SK-N-SH (cell line): ENCODE results near the gene MRPL1. TPM values are rescaled to one million over a fixed set of nuclear protein-coding genes. Genes with fewer than 3 reads are reported as not detected.

ENCODE experiments used
- CTCF ChIA-PET: fragments of 300-600, 350-600 bp; formaldehyde crosslinking; extraction: SDS; loops from one replicate; lab custom pipeline; 2021; lab: Yijun Ruan, JAX
- POLR2A ChIA-PET: fragments of 350-600 bp; sonication (Branson Sonifier 250); formaldehyde crosslinking; extraction: SDS; loops from one replicate; lab custom pipeline; 2020; ENCODE audit warnings: antibody characterized with exemption, inconsistent platforms; lab: Yijun Ruan, JAX
- DNase-seq: peaks from one replicate; pipeline ENCODE4 v3.0.0; 2012
- H2AFZ ChIP-seq: fragments of 200-600 bp; sonication (generic); 2 replicates; pipeline ENCODE4 v1.8.1; 2016; ENCODE audit warnings: antibody characterized with exemption, mild to moderate bottlenecking, low read depth
- H3F3A ChIP-seq: fragments of 200-600 bp; sonication (generic); replicated peaks from 2 replicates; pipeline ENCODE3; 2016; ENCODE audit warnings: antibody characterized with exemption, mild to moderate bottlenecking; ENCODE audit not compliant: insufficient read depth
- H3K27ac ChIP-seq, 2 experiments: fragments of 200-500 bp in 1 of 2; fragments of 200-600 bp in 1 of 2; sonication (Bioruptor generic) in 1 of 2; sonication (generic), shearing (Covaris generic) in 1 of 2; 2 replicates each; pipeline versions ENCODE4 v1.5.1 to v1.6.1; 2014 to 2016; ENCODE audit warnings: low read depth in 2 of 2, inconsistent platforms in 1 of 2, low read length in 1 of 2, mild to moderate bottlenecking in 1 of 2, mixed read lengths in 1 of 2
- H3K27me3 ChIP-seq: fragments of 200-600 bp; sonication (generic), shearing (Covaris generic); 2 replicates; pipeline ENCODE4 v1.6.1; 2016; ENCODE audit warnings: mixed run types; ENCODE audit not compliant: insufficient read depth
- H3K36me3 ChIP-seq, 2 experiments: fragments of 200-500 bp in 1 of 2; fragments of 200-600 bp in 1 of 2; sonication (Bioruptor generic) in 1 of 2; sonication (generic) in 1 of 2; replicated peaks in 1 of 2; 2 replicates each; pipeline versions ENCODE3 to v1.5.1; 2014 to 2016; ENCODE audit warnings: low read length in 1 of 2, mild to moderate bottlenecking in 1 of 2; ENCODE audit not compliant: insufficient read depth in 2 of 2, control insufficient read depth in 1 of 2
- H3K4me1 ChIP-seq, 2 experiments: fragments of 200-500 bp in 1 of 2; fragments of 200-600 bp in 1 of 2; sonication (Bioruptor generic) in 1 of 2; sonication (generic), shearing (Covaris generic) in 1 of 2; 2 replicates each; pipeline versions ENCODE4 v1.5.1 to v1.6.1; 2014 to 2016; ENCODE audit warnings: low read depth in 1 of 2, low read length in 1 of 2, mixed run types in 1 of 2; ENCODE audit not compliant: insufficient read depth in 2 of 2, control insufficient read depth in 1 of 2
- H3K4me2 ChIP-seq: fragments of 200-600 bp; sonication (generic), shearing (Covaris generic); 2 replicates; pipeline ENCODE4 v1.6.1; 2017; ENCODE audit warnings: mixed run types
- H3K4me3 ChIP-seq, 2 experiments: fragments of 200-500 bp in 1 of 2; fragments of 200-600 bp in 1 of 2; sonication (Bioruptor generic) in 1 of 2; sonication (generic), shearing (Covaris generic) in 1 of 2; 2 replicates each; pipeline versions ENCODE4 v1.5.1 to v1.8.1; 2014 to 2016; ENCODE audit warnings: low read depth in 2 of 2, inconsistent platforms in 1 of 2, low read length in 1 of 2, mild to moderate bottlenecking in 1 of 2, mixed read lengths in 1 of 2, moderate library complexity in 1 of 2
- H3K79me2 ChIP-seq: fragments of 200-600 bp; sonication (generic); 2 replicates; pipeline ENCODE4 v1.8.1; 2017; ENCODE audit warnings: mild to moderate bottlenecking; ENCODE audit not compliant: insufficient read depth
- H3K9ac ChIP-seq: fragments of 200-600 bp; sonication (generic); 2 replicates; pipeline ENCODE4 v1.6.1; 2017; ENCODE audit warnings: mixed run types
- H3K9me2 ChIP-seq: fragments of 200-600 bp; sonication (generic); 2 replicates; pipeline ENCODE4 v1.6.1; 2017; ENCODE audit warnings: mixed run types
- H3K9me3 ChIP-seq: fragments of 200-600 bp; sonication (generic); 2 replicates; pipeline ENCODE4 v1.6.1; 2017; ENCODE audit warnings: mixed run types, mild to moderate bottlenecking, moderate library complexity
- H4K20me1 ChIP-seq: fragments of 200-600 bp; sonication (generic); 2 replicates; pipeline ENCODE4 v1.6.1; 2017; ENCODE audit warnings: mild to moderate bottlenecking, mixed run types; ENCODE audit not compliant: insufficient read depth
- CHD2 ChIP-seq: fragments of 150-350 bp; IDR thresholded peaks from 2 replicates; pipeline ENCODE4 v1.6.1; 2018; ENCODE audit warnings: low read length; ENCODE audit not compliant: partially characterized antibody
- EP300 ChIP-seq, 2 experiments: IDR thresholded peaks; 2 replicates each; pipeline versions ENCODE4 v1.4.0 to v1.6.1; 2012; ENCODE audit warnings: borderline replicate concordance in 1 of 2, low read depth in 1 of 2, low read length in 1 of 2
- FOSL2 ChIP-seq: IDR thresholded peaks from 2 replicates; pipeline ENCODE4 v1.4.0; 2012; ENCODE audit warnings: low read depth, mild to moderate bottlenecking, moderate library complexity, borderline replicate concordance
- GABPA ChIP-seq: IDR thresholded peaks from 2 replicates; pipeline ENCODE4 v1.4.0; 2012; ENCODE audit warnings: low read depth, mild to moderate bottlenecking
- GATA2 ChIP-seq: sonication (generic); formaldehyde crosslinking; IDR thresholded peaks from 2 replicates; pipeline ENCODE4 v1.5.0; 2020; ENCODE audit warnings: mild to moderate bottlenecking, missing genetic modification reagents
- JUND ChIP-seq: IDR thresholded peaks from 2 replicates; pipeline ENCODE4 v1.4.0; 2012
- MXI1 ChIP-seq: IDR thresholded peaks from 2 replicates; pipeline ENCODE4 v1.6.1; 2012; ENCODE audit warnings: mild to moderate bottlenecking, low read depth, low read length, improper control_type of control experiment
- NFIC ChIP-seq: IDR thresholded peaks from 2 replicates; pipeline ENCODE4 v1.4.0; 2012; ENCODE audit warnings: borderline replicate concordance
- NRF1 ChIP-seq: IDR thresholded peaks from 2 replicates; pipeline ENCODE4 v1.6.1; 2012; ENCODE audit warnings: low read depth, mild to moderate bottlenecking, low read length
- PBX3 ChIP-seq: IDR thresholded peaks from 2 replicates; pipeline ENCODE4; 2012
- RCOR1 ChIP-seq: fragments of 150-350 bp; IDR thresholded peaks from 2 replicates; pipeline ENCODE4 v1.6.1; 2017; ENCODE audit warnings: antibody characterized with exemption, low read length
- RXRA ChIP-seq: IDR thresholded peaks from 2 replicates; pipeline ENCODE4 v1.4.0; 2012; ENCODE audit warnings: low read depth, mild to moderate bottlenecking, borderline replicate concordance
- SIN3A ChIP-seq: IDR thresholded peaks from 2 replicates; pipeline ENCODE4 v1.6.1; 2012; ENCODE audit warnings: low read depth, mild to moderate bottlenecking, low read length, moderate library complexity, borderline replicate concordance
- SMC3 ChIP-seq: IDR thresholded peaks from 2 replicates; pipeline ENCODE4 v1.6.1; 2012; ENCODE audit warnings: low read depth, low read length, improper control_type of control experiment
- YY1 ChIP-seq: IDR thresholded peaks from 2 replicates; pipeline ENCODE4 v1.4.0; 2012; ENCODE audit warnings: low read depth, mild to moderate bottlenecking
- WGBS: methylation state at CpG from one replicate; pipeline ENCODE4 v1.1.6; 2017; ENCODE audit warnings: low lambda C conversion rate; 5-methylcytosine and 5-hydroxymethylcytosine counted together
- polyA plus RNA-seq, 3 experiments: library from polyadenylated mRNA; depleted of rRNA; stranded (reverse); fragments of >200 nt; gene quantifications; 2 replicates each; pipeline ENCODE4 v1.2.3, GENCODE V29; 2012
- TF ChIP-seq, protein P1 (sequence below): fragments of 150-350 bp; IDR thresholded peaks from 2 replicates; pipeline ENCODE4 v1.6.1; 2017; ENCODE audit warnings: antibody characterized with exemption, low read length, low read depth, borderline replicate concordance
- TF ChIP-seq, protein P2 (sequence below): IDR thresholded peaks from 2 replicates; pipeline ENCODE4 v1.6.1; 2012; ENCODE audit warnings: mild to moderate bottlenecking, low read depth, low read length, moderate library complexity

The MRPL1 gene
- polyA plus RNA-seq, 1 of the 3 experiments (the other 2 are of a cell fraction) = 11.0 TPM

- POLR2A ChIA-PET = no interaction called here
- CTCF ChIA-PET = interaction anchor here (0.8 to 2.2 kb wide), 9 partner anchors 13 to 569 kb away, joined by 3 to 11 read pairs (median 4); no protein-coding TSS in a partner anchor
- no peak overlapping the region for H3K4me3 ChIP-seq
Observed at GRCh38 chr4:77958897-77959296, 96.3 kb downstream of the MRPL1 start.

More at GRCh38 chr4:77958897-77959296, 96.3 kb downstream of the MRPL1 start:
- H2AFZ ChIP-seq = no peak overlapping the region
- peaks cover 2% of the 10 kb centered on the region for H3F3A ChIP-seq
- H3K4me2 ChIP-seq = no peak overlapping the region
- no peaks in the 10 kb centered on the region for H3K9me3 ChIP-seq
- H3K4me1 ChIP-seq = no peaks in the 10 kb centered on the region
- 49% methylated on average over 2 of the region's 2 CpGs for WGBS
- DNase-seq = no peak
- no peaks in the 10 kb centered on the region for H3K79me2 ChIP-seq
- H4K20me1 ChIP-seq = no peaks in the 10 kb centered on the region
- H3K9me2 ChIP-seq = no peaks in the 10 kb centered on the region
- no peak overlapping the region for H3K9ac ChIP-seq
- peaks cover 0 to 4% of the 10 kb centered on the region in 2 experiments for H3K36me3 ChIP-seq
- no peak overlapping the region for H3K27ac ChIP-seq
- TF ChIP-seq RXRA (no peak), YY1 (no peak), GATA2 (no peak), MXI1 (no peak), SMC3 (no peak), EP300 (IDR thresholded peaks at IDR 0.05; ENCODE audit: borderline replicate concordance in 1 of 2, low read depth in 1 of 2, low read length in 1 of 2) (no peak), FOSL2 (no peak), GABPA (no peak), CHD2 (no peak), NFIC (no peak), SIN3A (no peak), PBX3 (no peak), NRF1 (no peak), RCOR1 (no peak), JUND (no peak)
- TF ChIP-seq, protein P1, sequence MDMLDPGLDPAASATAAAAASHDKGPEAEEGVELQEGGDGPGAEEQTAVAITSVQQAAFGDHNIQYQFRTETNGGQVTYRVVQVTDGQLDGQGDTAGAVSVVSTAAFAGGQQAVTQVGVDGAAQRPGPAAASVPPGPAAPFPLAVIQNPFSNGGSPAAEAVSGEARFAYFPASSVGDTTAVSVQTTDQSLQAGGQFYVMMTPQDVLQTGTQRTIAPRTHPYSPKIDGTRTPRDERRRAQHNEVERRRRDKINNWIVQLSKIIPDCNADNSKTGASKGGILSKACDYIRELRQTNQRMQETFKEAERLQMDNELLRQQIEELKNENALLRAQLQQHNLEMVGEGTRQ = no peak
- TF ChIP-seq, protein P2, sequence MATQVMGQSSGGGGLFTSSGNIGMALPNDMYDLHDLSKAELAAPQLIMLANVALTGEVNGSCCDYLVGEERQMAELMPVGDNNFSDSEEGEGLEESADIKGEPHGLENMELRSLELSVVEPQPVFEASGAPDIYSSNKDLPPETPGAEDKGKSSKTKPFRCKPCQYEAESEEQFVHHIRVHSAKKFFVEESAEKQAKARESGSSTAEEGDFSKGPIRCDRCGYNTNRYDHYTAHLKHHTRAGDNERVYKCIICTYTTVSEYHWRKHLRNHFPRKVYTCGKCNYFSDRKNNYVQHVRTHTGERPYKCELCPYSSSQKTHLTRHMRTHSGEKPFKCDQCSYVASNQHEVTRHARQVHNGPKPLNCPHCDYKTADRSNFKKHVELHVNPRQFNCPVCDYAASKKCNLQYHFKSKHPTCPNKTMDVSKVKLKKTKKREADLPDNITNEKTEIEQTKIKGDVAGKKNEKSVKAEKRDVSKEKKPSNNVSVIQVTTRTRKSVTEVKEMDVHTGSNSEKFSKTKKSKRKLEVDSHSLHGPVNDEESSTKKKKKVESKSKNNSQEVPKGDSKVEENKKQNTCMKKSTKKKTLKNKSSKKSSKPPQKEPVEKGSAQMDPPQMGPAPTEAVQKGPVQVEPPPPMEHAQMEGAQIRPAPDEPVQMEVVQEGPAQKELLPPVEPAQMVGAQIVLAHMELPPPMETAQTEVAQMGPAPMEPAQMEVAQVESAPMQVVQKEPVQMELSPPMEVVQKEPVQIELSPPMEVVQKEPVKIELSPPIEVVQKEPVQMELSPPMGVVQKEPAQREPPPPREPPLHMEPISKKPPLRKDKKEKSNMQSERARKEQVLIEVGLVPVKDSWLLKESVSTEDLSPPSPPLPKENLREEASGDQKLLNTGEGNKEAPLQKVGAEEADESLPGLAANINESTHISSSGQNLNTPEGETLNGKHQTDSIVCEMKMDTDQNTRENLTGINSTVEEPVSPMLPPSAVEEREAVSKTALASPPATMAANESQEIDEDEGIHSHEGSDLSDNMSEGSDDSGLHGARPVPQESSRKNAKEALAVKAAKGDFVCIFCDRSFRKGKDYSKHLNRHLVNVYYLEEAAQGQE = no peak
- no peaks in the 10 kb centered on the region for H3K27me3 ChIP-seq
